C4-2B (cell line): ENCODE results near the gene PRKCB.

Experiments used
- ZFX ChIP-seq: fragments of 450-650 bp; IDR thresholded peaks from 2 replicates; pipeline ENCODE4 v1.6.1; 2017
- TF ChIP-seq, protein P1 (sequence below): fragments of 450-650 bp; conservative IDR thresholded peaks from 2 replicates; pipeline ENCODE4 v1.5.1; 2017; ENCODE audit warnings: mild to moderate bottlenecking

- TF ChIP-seq, protein P1, sequence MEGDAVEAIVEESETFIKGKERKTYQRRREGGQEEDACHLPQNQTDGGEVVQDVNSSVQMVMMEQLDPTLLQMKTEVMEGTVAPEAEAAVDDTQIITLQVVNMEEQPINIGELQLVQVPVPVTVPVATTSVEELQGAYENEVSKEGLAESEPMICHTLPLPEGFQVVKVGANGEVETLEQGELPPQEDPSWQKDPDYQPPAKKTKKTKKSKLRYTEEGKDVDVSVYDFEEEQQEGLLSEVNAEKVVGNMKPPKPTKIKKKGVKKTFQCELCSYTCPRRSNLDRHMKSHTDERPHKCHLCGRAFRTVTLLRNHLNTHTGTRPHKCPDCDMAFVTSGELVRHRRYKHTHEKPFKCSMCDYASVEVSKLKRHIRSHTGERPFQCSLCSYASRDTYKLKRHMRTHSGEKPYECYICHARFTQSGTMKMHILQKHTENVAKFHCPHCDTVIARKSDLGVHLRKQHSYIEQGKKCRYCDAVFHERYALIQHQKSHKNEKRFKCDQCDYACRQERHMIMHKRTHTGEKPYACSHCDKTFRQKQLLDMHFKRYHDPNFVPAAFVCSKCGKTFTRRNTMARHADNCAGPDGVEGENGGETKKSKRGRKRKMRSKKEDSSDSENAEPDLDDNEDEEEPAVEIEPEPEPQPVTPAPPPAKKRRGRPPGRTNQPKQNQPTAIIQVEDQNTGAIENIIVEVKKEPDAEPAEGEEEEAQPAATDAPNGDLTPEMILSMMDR, result no peak
- no peak for TF ChIP-seq ZFX
Observed at GRCh38 chr16:24123275-24123674, 287.5 kb downstream of the PRKCB start.
